HG03095 (cell line): Measurements from ENCODE around the gene SLC22A24.
"Not testable (repeated sequence)": the region's sequence is repeated elsewhere in the genome, so short reads cannot be mapped to it uniquely, and the experiment has no call there.

Source experiments
- ATAC-seq: cut with Tn5 transposase; IDR thresholded peaks from one replicate; pipeline ENCODE4 v1.9.1; 2021; ENCODE audit warnings: moderate library complexity; ENCODE audit not compliant: unreplicated experiment

The SLC22A24 gene

GRCh38 chr11:63144121-63144520, at the start of gene SLC22A24:
SLC22A24 (minus strand) TSS chr11:63144221; CDS start chr11:63143779, 442 bp downstream.
- no peak for ATAC-seq

DNA sequence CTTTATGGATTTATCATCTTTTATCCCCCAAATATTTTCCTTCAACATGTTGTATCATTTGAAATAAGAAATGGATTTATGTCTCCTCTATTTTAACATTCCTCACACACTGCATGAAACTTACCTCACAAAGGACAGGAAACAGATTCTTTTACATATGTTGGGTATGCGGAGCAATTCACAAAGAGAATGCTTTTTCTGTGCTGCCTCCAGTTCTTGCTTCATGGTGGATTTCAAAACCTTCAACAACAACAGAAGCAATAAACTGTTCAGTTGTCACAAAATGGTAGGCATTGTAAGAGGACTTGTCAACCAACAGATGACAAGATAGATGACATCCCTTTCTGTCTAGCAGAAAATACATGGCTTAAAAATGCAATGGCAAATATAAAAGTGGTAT, 36.5 kb upstream of the SLC22A24 start:
- ATAC-seq, result no peak

- ATAC-seq, result no peak
These were observed 35.5 kb upstream of the SLC22A24 start for GRCh38 chr11:63179432-63180041.

DNA sequence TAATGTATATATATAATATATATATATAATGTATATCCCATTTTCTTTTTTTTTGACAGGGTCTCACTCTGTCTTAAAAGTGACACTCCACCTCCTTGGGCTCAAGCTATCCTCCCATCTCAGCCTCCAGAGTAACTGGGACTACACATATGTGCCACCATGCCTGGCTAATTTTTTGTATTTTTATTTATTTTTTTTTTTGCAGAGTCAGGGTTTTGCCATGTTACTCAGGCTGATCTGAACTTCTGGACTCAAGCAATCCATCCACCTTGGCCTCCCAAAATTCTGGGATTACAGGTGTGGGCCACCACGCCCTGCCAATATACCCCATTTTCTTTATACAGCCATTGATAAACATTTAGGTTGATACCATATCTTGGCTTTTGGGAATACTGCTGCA, 33.9 kb upstream of the SLC22A24 start:
- no peak for ATAC-seq

GRCh38 chr11:63165706-63166310, 21.8 kb upstream of the SLC22A24 start:
- no peak for ATAC-seq

DNA sequence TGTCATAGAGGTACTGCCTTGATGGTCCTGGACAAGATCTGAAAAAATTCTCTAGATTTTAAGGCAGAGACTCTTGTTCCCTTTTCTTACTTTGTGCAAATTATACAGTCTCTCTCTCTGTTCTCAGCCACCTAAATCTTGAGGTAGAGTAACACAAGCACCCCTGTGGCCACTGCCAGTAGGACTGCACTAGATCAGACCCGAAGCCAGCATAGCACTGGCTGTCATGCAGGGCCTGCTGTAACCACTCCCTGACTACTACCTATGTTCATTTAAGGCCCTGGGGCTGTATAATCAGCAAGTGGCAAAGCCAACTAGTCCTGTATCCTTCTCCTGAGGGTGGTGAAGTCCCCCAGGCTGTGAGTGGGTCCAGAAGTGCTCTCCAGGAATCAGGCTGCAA, 11.8 kb upstream of the SLC22A24 start:
- ATAC-seq, result no peak

GRCh38 chr11:63146581-63146980, 2.6 kb upstream of the SLC22A24 start:
- ATAC-seq, result no peak

DNA sequence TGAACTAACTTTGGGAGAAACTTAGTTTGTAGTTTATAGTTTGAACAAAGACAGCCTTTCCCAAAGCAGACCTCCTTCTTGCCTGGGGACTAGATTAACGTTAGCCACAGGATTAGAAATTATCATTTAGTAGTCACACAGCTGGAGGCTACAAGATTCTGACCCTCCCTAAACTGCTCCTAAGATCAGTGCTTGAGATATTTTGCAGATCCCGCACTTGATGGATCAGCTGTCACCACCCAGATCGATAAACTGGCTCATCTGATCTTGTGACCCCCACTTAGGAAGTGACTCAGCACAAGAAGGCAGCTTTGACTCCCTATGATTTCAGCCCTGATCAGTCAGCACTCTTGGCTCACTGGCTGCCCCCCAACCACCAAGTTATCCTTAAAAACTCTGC, 1.6 kb downstream of the SLC22A24 start:
- no peak for ATAC-seq

GRCh38 chr11:63132985-63133775, 10.8 kb downstream of the SLC22A24 start:
- ATAC-seq, result no peak

- no peak for ATAC-seq
These were observed 44.5 kb downstream of the SLC22A24 start for GRCh38 chr11:63099555-63099954.

- no peak for ATAC-seq
These were observed 63.3 kb downstream of the SLC22A24 start for GRCh38 chr11:63080682-63081081.

DNA sequence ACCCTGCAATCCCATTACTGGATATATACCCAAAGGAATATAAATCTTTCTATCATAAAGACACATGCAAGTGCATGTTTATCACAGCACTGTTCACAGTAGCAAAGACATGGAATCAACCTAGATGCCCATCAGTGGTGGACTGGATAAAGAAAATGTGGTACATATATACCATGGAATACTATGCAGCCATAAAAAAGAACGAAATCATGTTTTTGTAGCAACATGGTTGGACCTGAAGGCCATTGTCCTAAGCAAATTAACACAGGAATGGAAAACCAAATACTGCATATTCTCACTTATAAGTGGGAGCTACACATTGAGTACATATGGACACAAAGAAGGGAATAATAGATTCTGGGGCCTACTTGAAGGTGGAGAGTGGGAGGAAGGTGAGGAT, 97.8 kb downstream of the SLC22A24 start:
- not testable (repeated sequence) for ATAC-seq

- no peak for ATAC-seq
These were observed 101.4 kb downstream of the SLC22A24 start for GRCh38 chr11:63042596-63042995.

- no peak for ATAC-seq
These were observed 111.6 kb downstream of the SLC22A24 start for GRCh38 chr11:63032457-63032856.
